ENCODE data around the gene ARAP2.

Gene ARAP2

DNA sequence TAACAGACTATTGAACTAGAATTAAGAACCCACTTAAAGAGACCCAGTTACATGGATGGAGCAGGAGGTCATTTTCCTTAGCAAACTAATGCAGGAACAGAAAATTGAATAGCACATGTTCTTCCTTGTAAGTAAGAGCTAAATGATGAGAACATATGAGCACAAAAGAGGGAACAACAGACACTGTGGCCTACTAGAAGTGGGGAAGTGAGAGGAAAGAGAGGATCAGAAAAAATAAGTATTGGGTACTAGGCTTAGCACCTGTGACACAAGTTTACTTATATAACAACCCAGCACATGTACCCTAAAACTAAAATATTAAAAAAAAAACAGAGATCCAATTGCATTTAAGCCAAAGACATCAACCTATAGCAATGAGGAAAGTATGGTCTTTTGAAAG is 26.2 kb downstream of the ARAP2 start:
- DNase-seq: no peak

DNA sequence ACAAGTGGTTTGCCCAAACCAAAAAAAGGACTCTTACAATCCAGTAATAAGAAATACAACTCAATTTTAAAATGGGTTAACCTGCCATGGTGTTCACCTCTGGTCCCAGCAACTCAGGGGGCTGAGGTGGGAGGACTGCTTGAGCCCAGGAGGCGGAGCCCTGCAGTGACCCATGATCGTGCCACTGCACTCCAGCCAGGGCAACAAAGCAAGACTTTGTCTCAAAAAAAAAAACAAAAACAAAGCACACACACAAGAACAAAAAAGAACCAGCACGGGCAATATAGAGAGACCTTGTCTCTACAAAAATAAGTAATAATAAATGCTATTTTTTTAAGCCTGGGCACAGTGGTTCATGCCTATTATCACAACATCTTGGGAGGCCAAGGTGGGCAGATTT is 28.7 kb downstream of the ARAP2 start:
- DNase-seq: no peak

DNA sequence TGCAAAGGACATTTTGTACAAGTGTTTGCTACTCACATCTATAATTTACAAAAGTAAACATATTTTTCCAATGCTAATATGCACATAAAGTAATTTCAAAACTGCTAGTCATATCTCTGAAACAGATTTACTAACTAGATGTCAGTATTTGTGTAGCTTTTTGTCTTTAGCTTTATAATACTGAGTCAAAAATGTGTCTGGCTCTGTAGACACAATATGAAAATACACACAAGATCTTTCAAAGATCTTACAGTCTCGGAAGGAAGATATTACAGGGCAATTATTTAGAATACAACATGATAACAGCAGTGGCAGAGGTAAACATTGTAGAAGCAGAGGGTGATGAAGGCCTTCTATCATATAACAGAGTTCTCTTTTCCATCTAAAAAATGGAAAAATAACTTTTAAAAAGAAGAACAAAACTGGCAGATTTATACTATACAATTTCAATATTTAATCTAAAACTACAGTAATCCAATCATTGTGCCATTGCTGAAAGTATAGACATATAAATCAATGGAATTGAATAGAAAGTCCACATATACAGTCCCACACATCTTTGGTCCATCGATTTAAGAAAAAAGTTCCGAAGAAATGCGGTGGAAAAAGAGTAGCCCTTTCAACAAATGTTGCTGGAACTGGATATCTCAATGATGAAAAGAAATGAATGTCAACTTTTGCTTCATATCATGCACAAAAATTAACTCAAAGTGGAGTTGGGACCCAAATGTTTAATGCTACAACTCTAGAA is 29.4 kb downstream of the ARAP2 start:
- no peak for DNase-seq

DNA sequence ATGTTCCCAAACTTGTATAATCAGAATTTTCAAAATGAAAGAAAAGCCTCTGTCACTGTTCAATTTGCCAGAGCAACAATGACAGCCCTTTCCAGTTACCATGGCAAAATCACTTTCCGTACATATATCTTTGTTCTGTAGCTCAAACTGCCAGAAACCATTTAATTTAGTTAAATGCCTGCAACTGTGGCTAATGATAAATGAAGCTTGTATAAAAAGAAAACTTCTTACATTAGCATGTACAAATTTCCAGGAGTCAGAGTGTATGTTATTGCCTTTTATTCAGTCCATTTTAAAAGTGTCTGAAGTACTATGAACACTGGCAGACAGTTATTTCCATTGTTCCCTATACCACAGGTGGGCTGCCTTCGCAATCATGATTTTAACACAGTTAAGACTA is 30.3 kb downstream of the ARAP2 start:
- DNase-seq: no peak

DNA sequence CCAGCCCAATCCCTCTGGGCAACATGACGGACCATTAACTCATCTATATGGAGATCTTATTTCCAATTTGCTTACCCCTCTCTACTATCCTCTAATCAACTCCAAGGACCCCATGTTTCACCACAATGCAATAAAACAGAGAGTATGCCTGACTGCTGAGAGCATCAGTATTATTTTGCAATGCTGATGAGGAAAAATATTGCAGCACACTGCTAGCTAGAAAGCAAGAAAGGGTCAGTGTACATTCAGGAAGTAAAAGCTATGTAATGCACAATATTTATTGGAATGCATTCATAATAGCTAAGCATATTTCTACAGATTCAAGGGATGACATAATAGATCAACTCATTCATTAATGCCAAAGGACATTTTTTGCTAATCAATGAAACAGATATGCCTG is 33.2 kb downstream of the ARAP2 start:
- DNase-seq: no peak

DNA sequence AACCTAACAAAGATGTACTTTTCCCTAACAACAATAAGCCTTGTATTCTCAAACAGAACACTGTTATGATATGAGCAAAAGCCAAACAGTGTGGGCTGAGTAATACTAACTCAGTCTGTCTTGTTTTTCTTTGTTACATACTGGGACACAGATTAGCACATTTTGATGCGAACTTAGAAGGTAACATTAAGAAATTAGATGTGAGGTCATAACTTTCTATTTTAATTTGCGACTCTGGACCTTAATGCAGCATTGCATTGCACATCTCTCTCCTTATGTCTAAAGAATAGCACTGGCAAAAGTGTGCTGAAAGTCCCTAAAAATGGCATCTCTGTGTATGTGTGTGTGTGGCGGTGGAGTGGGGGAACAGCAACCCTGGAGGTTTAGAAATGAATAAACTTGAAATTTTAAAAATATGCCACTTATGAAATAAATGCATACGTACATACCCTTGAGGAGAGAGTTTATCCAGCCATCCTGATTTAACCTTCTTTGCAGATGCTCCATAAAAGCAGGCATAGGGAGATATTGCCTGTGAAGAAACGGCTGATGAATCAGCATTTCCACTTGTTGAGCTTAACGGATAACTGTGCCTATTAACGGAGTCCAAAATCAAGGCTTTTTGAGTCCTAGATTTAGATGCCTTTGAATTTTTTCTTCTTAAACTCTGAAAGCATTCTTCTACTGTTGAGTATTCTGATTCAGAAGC is 34.2 kb downstream of the ARAP2 start:
- no peak for DNase-seq

DNA sequence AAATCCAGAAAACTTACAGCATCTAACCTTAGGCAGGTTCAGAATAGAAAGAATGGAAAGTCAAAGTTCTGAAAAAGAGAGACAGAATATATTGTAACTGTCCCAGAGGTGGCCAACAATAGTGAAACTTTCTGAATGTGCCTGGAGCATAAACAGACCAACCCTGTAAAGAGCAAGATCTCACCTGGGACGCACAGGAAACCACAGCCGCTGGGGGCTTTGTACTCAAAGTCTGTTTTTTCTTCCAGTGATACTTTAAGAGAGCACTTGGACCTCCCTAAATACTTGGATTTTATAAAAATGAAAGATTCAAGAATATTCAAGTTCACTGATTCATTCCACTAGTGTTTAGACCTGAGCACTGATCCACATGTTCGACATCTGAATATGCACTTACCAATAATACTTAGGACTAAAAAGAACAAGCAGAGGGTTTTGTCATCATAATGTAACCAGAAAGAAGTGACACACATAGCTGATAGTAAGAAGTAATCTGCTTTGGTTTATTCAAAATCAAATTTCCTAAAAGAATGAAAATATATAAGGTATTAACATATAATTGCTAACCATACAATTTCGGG is 35.3 kb downstream of the ARAP2 start:
- DNase-seq: no peak

DNA sequence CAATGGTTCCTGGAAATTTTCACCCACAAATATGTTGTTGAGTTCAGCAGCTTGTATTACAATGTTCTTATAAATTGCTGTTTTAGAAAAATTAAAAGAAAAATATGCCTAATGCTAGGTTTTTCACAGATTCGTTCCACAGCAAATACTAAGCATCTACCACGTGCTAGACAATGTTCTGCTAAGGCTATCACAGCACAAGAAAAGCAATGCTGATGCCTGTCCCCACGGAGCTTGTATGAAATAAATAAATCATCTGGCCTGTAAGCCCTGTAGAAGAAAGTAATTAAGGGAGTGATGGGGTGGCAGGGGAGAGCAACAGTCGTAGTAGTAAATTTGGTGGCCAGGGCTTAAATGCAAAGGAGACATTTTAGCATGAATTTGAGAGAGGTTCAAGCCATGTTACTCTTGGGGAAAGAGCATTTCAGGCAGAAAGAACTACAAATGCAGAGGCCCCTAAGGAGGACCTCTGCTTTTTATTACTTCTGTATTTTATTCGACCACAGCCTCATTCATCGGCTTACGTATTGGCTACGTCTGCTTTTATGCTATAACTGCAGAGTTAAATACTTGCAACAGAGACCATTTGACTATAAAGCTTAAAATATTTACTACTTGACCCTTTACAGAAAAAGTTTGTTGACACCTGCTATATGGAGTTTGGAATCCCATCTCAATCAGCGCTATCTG is 36.3 kb downstream of the ARAP2 start:
- no peak for DNase-seq

DNA sequence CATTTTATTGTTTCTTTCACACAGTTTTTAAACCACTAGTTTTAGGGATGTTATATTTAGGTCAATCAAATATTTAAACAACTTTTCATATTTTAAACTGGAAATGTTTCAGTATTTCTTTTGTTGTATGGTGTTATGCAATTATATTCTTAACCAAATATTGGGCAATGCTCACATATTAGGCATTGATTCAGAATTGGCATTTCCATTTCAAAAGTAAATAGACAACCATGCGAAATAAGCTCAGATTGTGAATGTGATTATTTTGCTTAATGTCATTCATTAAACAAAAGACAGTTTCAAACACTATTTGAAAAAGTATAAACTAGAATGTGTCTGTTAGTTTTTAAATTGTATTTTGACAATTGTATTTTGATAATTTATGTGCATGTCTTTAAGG is 36.9 kb downstream of the ARAP2 start:
- DNase-seq: no peak

DNA sequence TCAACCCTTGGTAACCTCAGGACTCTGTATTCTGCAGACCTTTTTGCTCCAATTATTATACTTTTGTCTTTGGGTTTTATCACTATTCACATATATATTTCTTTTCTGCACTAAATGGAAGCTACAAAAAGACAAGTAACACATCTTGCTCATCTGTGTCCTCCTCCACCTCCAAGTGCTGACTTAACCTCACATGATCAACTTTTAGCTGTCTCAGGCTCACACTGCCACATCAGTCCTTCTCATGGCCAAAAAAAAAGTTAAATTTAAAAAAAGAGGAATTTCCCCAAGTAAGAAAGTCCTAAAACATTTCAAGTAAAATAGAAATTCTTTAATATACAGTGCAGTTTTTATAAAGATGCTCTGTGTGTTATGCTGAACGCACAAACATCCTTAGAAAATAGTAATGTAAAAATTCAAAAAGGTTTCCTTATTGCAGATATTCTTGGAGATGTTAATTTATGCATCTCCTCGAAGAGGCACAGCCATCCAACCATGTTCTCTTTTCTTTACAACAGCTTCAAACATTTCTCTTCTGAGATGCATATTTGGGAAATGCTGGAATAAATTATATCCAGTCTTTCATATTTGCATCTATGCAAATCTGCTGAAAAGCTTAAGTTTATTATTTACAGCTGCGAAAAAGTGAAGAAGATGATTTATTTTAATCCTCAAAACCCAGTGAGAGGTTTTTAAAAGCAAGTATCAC is 37.6 kb downstream of the ARAP2 start:
- DNase-seq: no peak

DNA sequence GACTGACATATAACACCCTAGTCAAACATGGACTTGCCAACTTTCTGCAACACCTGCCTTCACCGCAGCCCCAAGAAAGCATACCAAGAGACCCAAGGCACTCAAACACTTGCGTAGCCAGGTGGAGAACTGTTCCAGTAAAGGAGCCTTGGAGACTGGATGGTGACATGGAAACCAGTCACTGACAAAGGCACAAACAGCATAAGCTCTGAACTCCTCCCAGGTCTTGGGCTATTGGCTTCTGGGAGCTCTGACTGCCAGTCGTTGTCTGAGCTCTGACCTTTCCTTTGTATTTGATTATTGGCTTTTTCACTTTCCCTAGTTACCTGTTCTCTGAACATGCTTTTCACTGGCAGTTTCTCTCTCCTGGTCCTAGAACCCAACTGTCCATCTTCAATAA is 38.3 kb downstream of the ARAP2 start:
- DNase-seq: no peak

DNA sequence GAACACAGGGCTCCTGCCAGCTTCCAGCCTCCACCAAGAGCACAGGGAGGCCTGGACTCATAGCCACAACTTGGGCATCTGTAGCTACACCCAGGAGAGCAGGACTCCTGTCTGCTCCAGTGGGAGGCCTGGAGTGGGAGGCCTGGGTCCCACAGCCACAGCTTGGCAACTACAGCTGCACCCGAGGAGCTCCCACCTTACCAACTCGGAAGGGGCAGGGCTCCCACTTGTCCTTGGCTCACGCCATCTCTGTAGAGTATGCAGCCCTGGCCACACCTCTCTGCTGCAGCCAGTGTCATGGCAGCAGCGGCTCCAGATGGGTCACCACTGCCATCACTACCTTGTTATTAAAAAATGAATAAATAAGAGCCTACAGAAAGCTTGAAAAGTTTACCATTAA is 45.5 kb downstream of the ARAP2 start:
- no peak for DNase-seq

DNA sequence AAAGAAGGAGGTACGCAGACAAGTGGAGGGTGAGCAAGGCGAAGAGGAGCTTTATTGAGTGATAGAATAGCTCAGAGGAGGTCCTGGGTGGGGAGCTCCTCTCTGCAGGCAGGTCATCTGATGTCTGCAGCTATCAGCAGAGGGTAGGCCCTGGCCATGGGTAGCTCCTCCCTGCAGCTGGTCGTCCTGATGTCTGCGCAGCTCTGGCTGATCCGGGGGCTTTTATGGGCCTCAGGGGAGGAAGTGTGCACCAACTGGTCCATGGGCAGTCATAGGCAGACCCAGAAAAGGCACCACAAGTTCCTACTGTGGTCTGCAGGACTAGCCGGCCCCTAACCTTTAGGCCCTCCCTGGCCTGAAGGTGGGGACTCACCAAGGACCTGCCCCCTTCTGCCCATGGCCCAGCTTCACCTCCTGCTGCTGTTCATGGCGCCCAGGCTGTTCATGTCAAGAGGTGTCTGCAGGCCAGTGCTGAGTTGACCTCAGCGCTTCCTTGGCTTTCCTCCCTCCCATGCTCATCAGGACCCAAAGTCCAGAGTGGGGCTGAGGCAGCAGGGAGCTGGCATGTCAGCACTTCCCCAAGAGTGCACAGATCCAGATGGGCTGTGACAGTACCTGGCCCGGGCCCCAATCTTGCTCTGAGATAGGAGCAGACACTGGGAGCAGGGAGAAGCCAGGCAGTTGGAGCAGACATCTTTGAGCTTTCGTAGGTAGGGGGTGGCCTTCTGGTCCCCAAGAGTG is 46.1 kb downstream of the ARAP2 start:
- no peak for DNase-seq

DNA sequence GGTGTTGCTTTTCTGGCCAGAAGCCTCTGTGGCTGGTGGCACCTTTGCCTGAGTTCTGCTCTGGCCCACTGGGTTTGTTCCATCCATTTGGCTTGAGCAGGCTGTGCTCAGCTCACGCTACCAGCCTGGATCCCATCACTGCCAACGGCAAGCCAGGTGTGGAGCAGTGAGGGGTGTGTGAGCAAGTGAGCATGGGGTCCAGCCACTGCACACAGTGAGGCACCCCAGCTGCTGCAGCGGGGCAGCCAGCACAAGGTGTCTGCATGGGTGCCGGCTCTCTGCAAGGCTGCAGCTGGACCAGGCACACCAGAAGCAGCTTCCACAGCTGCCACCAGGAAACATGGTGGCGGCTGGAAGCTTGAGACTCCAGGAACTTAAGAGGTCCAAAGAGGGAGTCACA is 46.8 kb downstream of the ARAP2 start:
- DNase-seq: no peak

DNA sequence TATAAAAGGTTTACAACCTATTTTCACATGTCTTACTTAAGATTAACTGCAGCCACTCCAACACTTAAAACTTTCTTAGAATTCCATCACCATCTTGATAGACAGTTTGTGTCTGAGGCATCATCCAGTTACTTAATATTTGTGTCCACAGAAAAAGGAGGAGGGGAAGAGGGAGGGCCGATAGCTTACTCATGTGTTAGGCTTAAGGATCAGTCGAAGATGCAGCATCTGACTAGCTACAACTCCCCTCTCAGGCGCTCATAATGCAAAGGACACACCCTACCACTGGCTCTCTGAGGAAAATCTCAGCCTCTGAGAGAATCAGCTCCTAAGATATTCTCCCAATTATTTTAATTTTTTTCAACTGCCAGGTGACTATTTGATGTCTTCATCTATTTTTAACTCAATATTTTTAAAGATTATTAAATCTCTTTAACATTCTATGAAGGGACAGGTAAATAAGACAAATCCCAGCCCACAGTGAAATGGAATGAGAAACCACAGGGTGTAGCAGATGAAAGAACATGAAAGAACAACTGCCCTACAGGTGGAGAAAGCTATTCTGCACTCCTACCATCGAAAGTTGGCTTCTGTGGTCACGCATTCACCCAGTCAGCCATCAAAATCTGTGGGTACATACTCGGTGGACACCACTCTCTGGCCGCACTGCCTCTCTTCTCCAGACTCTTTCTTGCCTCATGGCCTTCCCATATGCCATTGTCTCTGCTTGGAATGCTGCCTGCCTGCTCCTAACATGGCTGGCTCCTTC is 48.0 kb downstream of the ARAP2 start:
- no peak for DNase-seq

DNA sequence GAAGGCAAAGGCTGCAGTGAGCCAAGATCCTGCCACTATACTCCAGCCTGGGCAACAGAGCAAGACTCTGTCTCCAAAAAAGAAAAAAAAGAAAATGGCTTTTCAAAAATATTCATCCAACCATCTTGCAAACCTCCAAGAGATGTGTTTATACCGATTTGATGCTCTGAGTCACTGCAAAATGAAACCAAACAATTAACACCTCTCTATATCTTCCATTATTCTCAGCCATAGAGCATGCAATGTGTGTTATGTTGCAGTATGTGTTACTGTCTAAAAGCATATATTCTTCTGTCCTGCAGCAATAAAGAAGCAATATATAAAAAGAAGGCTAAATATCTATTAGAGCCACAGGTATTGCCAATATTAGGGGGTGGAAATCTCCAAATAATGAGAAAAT is 51.4 kb downstream of the ARAP2 start:
- DNase-seq: no peak

DNA sequence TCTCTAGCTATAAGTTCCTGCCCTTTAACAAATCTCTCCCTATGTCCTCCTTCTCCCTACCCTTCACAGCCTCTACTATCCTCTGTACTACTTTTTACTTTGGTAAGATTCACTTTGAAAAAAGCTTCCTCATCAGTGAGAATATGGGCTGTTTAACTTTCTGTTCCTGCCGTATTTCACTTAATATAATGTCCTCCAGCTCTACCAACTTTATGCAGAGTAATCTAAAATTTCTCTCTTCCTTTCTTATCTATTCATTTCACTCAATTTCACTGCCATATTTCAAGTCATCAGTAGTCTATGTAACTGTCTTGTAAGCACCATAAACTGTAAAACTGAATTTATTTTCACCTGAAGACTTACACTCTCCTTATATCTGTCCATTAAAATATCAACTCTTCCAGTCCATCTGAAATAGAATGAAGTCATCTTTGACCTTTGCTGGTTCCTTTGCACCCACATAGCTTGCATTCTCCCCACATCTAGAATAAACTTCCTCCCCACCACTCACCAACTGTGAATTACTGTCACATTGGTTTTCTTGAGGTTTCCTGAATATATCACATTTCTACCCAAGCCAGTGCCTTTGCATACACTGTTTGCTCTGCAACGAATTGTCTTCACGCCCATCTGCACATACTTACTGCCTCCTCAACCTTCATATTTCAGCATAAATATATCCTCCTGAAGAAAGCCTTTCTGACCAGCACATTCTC is 54.6 kb downstream of the ARAP2 start:
- no peak for DNase-seq

DNA sequence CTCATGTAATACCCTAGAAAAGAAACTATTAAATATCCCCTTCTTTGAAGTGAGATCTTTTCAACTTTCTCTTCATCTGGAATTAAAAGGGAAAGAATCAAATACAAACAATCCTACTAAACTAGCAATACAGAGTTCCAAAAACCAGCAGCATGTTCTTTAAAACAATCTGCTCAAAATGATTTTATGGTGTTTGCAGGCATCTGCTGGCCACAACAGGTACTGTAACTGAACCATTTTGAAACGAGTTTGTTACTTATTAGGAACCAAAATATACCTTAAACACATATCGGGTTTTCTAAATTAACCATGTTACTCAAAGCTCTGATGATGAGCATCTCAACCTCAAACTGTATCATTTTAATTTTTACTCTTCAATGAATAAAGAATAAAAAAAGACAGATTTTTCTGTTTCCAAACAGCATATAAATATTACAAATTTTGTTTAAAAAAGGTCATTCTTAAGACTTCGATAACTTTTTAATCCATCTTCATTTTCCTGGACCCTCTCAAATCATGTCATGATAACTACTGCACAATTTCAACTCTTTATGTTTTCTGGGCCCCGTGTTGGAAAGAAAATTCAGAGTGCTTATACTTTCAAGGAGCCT is 56.5 kb downstream of the ARAP2 start:
- DNase-seq: peak; percentile 4

DNA sequence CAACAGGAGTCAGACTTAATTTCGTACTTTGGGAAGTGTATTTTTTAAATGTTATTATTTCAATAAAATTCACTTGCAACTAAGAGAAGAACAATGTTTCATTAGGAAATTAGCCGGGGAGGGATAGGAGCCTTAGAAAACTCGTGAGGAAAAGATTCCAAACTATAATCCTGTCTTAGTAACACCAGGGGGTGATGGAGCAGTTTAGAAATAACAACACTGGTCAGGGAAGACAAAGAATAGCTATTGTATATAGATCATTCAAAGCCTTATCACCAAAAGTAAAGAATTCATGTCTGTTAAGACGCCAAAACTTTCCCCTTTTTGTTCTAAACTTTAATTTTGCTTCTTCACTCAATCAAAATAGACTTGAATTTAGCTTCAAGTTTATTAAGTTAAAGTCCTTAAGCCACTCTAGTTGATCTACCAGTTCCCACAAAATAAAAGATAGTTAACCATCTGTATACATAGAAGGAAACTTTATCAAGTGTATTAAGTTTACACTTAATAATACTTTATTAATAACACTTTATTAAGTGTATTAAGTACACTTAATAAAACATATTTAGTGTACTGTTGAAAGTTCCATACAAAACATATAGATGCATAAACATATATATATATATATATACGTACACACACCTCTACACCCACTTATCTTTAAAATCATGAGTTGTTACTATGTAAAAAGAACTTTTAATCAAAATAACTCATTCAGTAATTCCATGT is 60.5 kb downstream of the ARAP2 start:
- DNase-seq: no peak

DNA sequence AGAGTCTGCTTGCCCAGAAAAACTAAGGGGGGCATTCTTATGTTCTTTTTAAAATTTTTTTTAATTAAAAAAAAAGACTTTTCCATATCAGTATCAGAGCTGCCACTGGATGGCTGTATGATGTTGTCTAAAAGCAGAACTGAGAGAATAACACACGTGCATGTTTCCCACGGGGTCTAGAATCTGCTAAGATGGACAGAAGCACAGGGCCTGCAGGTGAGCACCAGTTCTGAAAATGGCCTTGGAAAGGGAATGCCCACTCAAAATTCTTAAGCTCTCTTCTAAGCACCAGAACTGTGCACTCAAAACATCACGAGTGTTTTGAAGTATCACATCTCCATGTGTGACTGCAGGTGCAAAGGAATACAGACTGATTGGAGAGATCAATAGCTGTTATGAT is 61.1 kb downstream of the ARAP2 start:
- DNase-seq: no peak
